AG04449 (cell line): Measurements from ENCODE around the gene PPP2R5D.

Experiments
- CTCF ChIA-PET: fragments of 350-600 bp; formaldehyde crosslinking; extraction: SDS; loops from one replicate; lab custom pipeline; 2021; ENCODE audit warnings: antibody characterized with exemption; lab: Yijun Ruan, JAX
- POLR2A ChIA-PET: fragments of 400-600, 350-600 bp; formaldehyde crosslinking; extraction: SDS; loops from one replicate; lab custom pipeline; 2020; ENCODE audit warnings: antibody characterized with exemption, inconsistent platforms; lab: Yijun Ruan, JAX
- DNase-seq: peaks from one replicate; pipeline ENCODE4 v3.0.0-alpha.2; 2010; ENCODE audit warnings: low read depth, low spot score
- H3K4me3 ChIP-seq: 2 replicates; pipeline ENCODE4 v1.5.1; 2011; ENCODE audit warnings: low read depth, mild to moderate bottlenecking, control low read depth, low read length
- CTCF ChIP-seq: IDR thresholded peaks from one replicate; pipeline ENCODE4 v1.5.1; 2011; ENCODE audit warnings: mild to moderate bottlenecking, moderate library complexity, low read length, control low read depth, inconsistent platforms; ENCODE audit not compliant: insufficient read depth; ENCODE audit errors: missing control alignments

Gene PPP2R5D

GRCh38 chr6:43053545-43054205 lies 69.3 kb downstream of the PPP2R5D start, which contains the start of gene CUL7:
CUL7 (minus strand) TSS chr6:43053851; CDS start chr6:43052788, 1,063 bp downstream.
- POLR2A ChIA-PET: interaction anchor here (0.6 to 1.8 kb wide), 16 partner anchors 9 to 165 kb away, joined by 3 to 7 read pairs (median 4); partner anchors contain the start of genes CNPY3, KLHDC3, MEA1 and PPP2R5D
- DNase-seq: peak; percentile 64
- peak within 1 kb of the TSS; percentile 88 for H3K4me3 ChIP-seq
- no peak for TF ChIP-seq CTCF
- CTCF ChIA-PET: interaction anchor here (0.6 to 6.9 kb wide), 9 partner anchors 11 to 118 kb away, joined by 3 to 51 read pairs (median 4); no protein-coding TSS in a partner anchor

- POLR2A ChIA-PET: interaction anchor here (0.6 to 1.8 kb wide), 16 partner anchors 9 to 164 kb away, joined by 3 to 7 read pairs (median 4); partner anchors contain the start of genes CNPY3, KLHDC3, MEA1 and PPP2R5D
Observed at GRCh38 chr6:43054206-43054943, 70.0 kb downstream of the PPP2R5D start.

GRCh38 chr6:43055966-43056365 lies 71.6 kb downstream of the PPP2R5D start:
- no peak for DNase-seq
- TF ChIP-seq CTCF: no peak
- POLR2A ChIA-PET: no interaction called here
- H3K4me3 ChIP-seq: no peak overlapping the region
- CTCF ChIA-PET: interaction anchor here (0.8 to 6.9 kb wide), 3 partner anchors 8 to 93 kb away, joined by 3 to 51 read pairs (median 8); no protein-coding TSS in a partner anchor

More at GRCh38 chr6:43054206-43054943, 70.0 kb downstream of the PPP2R5D start:
- H3K4me3 ChIP-seq: no peak overlapping the region; the same call in none of the 2 replicates
- CTCF ChIA-PET: interaction anchor here (0.6 to 6.9 kb wide), 11 partner anchors 10 to 148 kb away, joined by 3 to 51 read pairs (median 4); no protein-coding TSS in a partner anchor
- no peak for DNase-seq
- TF ChIP-seq CTCF: no peak

- no peak for TF ChIP-seq CTCF
- peak overlapping the region; percentile 98 for H3K4me3 ChIP-seq
- no peak for DNase-seq
- CTCF ChIA-PET: interaction anchor here (0.6 to 5.1 kb wide), 4 partner anchors 67 to 172 kb away, joined by 3 to 39 read pairs (median 4); no protein-coding TSS in a partner anchor
- POLR2A ChIA-PET: interaction anchor here (1.1 to 1.8 kb wide), 2 partner anchors 85 to 88 kb away, joined by 3 to 7 read pairs; no protein-coding TSS in a partner anchor
Observed at GRCh38 chr6:43058531-43058930, 74.2 kb downstream of the PPP2R5D start.

- TF ChIP-seq CTCF: no peak
- POLR2A ChIA-PET: interaction anchor here (0.6 to 1.8 kb wide), 6 partner anchors 20 to 114 kb away, joined by 3 to 7 read pairs (median 3); partner anchors contain the start of gene KLHDC3
Observed at GRCh38 chr6:43059168-43060033, 75.0 kb downstream of the PPP2R5D start, which contains the start of the genes KLC4 and MRPL2. KLC4 (plus strand) TSS chr6:43059631; CDS start chr6:43061336, 1,705 bp downstream. MRPL2 (minus strand) TSS chr6:43059434; CDS start chr6:43059381, 53 bp downstream.

More at GRCh38 chr6:43059168-43060033, 75.0 kb downstream of the PPP2R5D start, which contains the start of the genes KLC4 and MRPL2:
- CTCF ChIA-PET: interaction anchor here (1.4 to 5.1 kb wide), 4 partner anchors 11 to 85 kb away, joined by 4 to 39 read pairs (median 20); no protein-coding TSS in a partner anchor
- peak within 1 kb of the TSS; percentile 98 for H3K4me3 ChIP-seq
- peak; percentile 90 for DNase-seq
